Epithelial cell of proximal tubule (primary cell): ENCODE results near the gene MYADML2. TPM values are rescaled to one million over a fixed set of nuclear protein-coding genes. Genes with fewer than 3 reads are reported as not detected.

Source experiments
- DNase-seq: peaks from one replicate; pipeline ENCODE4 v3.0.0-alpha.2; 2011; ENCODE audit warnings: low read depth
- H3K4me3 ChIP-seq: 2 replicates; pipeline ENCODE4 v1.5.1; 2011; ENCODE audit warnings: low read depth, mild to moderate bottlenecking, low read length
- CTCF ChIP-seq: conservative IDR thresholded peaks from 2 replicates; pipeline ENCODE4 v1.5.1; 2012; ENCODE audit warnings: low read depth, mild to moderate bottlenecking, low read length
- total RNA-seq: library from RNA; depleted of rRNA; stranded (reverse); fragments of >200 nt; gene quantifications from 2 replicates; pipeline ENCODE4 v1.2.3, GENCODE V29; 2015

MYADML2 gene
- total RNA-seq, 1 donor from 2014 or later = not detected

- no peak for TF ChIP-seq CTCF
- no peak for DNase-seq
- no peak overlapping the region for H3K4me3 ChIP-seq
Measured at GRCh38 chr17:81939881-81940385, 7.1 kb downstream of the MYADML2 start.

- H3K4me3 ChIP-seq = no peak overlapping the region
- no peak for DNase-seq
- TF ChIP-seq CTCF = no peak
Measured at GRCh38 chr17:81939218-81939617, 7.8 kb downstream of the MYADML2 start.

GRCh38 chr17:81935709-81936084 is 11.3 kb downstream of the MYADML2 start:
- no peak for DNase-seq
- H3K4me3 ChIP-seq = no peak overlapping the region
- TF ChIP-seq CTCF = no peak

GRCh38 chr17:81934850-81935708 is 12.0 kb downstream of the MYADML2 start:
- no peak for TF ChIP-seq CTCF
- no peak for DNase-seq
- no peak overlapping the region for H3K4me3 ChIP-seq

- no peak for DNase-seq
- TF ChIP-seq CTCF = no peak
- no peak overlapping the region for H3K4me3 ChIP-seq
Measured at GRCh38 chr17:81934098-81934757, 12.8 kb downstream of the MYADML2 start.

- no peak for DNase-seq
Measured at GRCh38 chr17:81933178-81933699, 13.8 kb downstream of the MYADML2 start.

More at GRCh38 chr17:81933178-81933699, 13.8 kb downstream of the MYADML2 start:
- no peak overlapping the region for H3K4me3 ChIP-seq
- TF ChIP-seq CTCF = no peak
